Nephron (organoid): ENCODE results near the gene CLEC2B.
"Not testable (repeated sequence)": the region's sequence is repeated elsewhere in the genome, so short reads cannot be mapped to it uniquely, and the experiment has no call there.

ENCODE experiments used
- H3K27ac Mint-ChIP-seq, 3 experiments: 2 replicates each; pipeline ENCODE4 v1.8.0; 2020; ENCODE audit warnings: mixed read lengths in 3 of 3, mild to moderate bottlenecking in 2 of 3, moderate library complexity in 1 of 3
- H3K27me3 Mint-ChIP-seq: 2 replicates; pipeline ENCODE4 v1.8.0; 2021; ENCODE audit warnings: low read depth, mild to moderate bottlenecking, moderate library complexity, mixed read lengths
- H3K36me3 Mint-ChIP-seq: 2 replicates; pipeline ENCODE4 v1.8.0; 2020; ENCODE audit warnings: low read depth, mixed read lengths
- H3K4me1 Mint-ChIP-seq: 2 replicates; pipeline ENCODE4 v1.8.0; 2020; ENCODE audit warnings: mixed read lengths
- H3K4me3 Mint-ChIP-seq, 3 experiments: 2 replicates each; pipeline ENCODE4 v1.8.0; 2020; ENCODE audit warnings: mild to moderate bottlenecking in 3 of 3, mixed read lengths in 3 of 3, moderate library complexity in 2 of 3
- H3K9me3 Mint-ChIP-seq: 2 replicates; pipeline ENCODE4 v1.8.0; 2020; ENCODE audit warnings: mixed read lengths
- TF ChIP-seq, protein P1 (sequence below), 3 experiments: fragments of 200-600 bp; sonication (generic); IDR thresholded peaks; one replicate each; pipeline ENCODE4 v1.5.0; 2021; ENCODE audit warnings: antibody characterized with exemption in 3 of 3; ENCODE audit not compliant: unreplicated experiment in 3 of 3

CLEC2B gene

DNA sequence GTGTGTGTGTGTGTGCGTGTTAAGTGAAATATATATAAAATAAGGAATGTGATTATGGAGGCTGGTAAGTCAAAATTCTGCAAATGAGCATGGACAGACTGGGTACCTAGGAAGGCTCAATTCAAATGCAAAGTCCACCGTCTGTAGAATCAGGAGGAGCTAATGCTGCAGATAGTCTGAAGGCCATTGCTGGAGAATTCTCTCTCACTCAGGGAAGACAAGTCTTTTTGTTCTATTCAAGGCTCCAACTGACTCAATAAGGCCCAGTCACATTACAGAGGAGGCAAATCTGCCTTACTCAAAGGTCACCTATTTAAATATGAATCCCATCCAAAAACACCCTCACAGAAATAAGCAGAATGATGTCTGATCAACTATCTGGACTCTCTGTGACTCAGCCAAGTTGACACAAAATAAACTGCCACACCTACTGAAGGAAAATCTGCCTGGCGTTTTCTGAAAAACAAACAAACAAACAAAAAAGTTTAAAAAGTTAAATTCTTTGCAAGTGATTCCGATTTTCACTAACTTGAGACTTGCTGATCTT is 11.5 kb upstream of the CLEC2B start:
- H3K9me3 Mint-ChIP-seq = no peaks in the 10 kb centered on the region

DNA sequence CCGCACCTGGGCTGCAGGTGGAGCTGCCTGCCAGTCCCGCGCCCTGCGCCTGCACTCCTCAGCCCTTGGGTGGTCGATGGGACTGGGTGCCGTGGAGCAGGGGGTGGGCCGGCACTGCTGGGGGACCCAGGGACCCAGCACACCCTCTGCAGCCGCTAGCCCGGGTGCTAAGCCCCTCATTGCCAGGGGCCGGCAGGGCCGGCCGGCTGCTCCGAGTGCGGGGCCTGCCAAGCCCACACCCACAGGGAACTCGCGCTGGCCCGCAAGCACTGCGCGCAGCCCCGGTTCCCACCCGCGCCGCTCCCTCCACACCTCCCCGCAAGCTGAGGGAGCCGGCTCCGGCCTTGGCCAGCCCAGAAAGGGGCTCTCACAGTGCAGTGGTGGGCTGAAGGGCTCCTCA is 7.0 kb upstream of the CLEC2B start:
- not testable (repeated sequence) for H3K27me3 Mint-ChIP-seq, H3K36me3 Mint-ChIP-seq, H3K4me3 Mint-ChIP-seq, H3K27ac Mint-ChIP-seq, H3K9me3 Mint-ChIP-seq
- H3K4me1 Mint-ChIP-seq = peaks cover 11% of the 10 kb centered on the region

More for the DNA sequence above, 11.5 kb upstream of the CLEC2B start:
- no peak overlapping the region for H3K4me3 Mint-ChIP-seq
- H3K27me3 Mint-ChIP-seq = peaks cover 3% of the 10 kb centered on the region
- no peak overlapping the region for H3K27ac Mint-ChIP-seq
- no peaks in the 10 kb centered on the region for H3K36me3 Mint-ChIP-seq
- TF ChIP-seq, protein P1, sequence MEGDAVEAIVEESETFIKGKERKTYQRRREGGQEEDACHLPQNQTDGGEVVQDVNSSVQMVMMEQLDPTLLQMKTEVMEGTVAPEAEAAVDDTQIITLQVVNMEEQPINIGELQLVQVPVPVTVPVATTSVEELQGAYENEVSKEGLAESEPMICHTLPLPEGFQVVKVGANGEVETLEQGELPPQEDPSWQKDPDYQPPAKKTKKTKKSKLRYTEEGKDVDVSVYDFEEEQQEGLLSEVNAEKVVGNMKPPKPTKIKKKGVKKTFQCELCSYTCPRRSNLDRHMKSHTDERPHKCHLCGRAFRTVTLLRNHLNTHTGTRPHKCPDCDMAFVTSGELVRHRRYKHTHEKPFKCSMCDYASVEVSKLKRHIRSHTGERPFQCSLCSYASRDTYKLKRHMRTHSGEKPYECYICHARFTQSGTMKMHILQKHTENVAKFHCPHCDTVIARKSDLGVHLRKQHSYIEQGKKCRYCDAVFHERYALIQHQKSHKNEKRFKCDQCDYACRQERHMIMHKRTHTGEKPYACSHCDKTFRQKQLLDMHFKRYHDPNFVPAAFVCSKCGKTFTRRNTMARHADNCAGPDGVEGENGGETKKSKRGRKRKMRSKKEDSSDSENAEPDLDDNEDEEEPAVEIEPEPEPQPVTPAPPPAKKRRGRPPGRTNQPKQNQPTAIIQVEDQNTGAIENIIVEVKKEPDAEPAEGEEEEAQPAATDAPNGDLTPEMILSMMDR (IDR thresholded peaks at IDR 0.05; ENCODE audit: unreplicated experiment in 3 of 3) = no peak
- H3K4me1 Mint-ChIP-seq = no peaks in the 10 kb centered on the region

DNA sequence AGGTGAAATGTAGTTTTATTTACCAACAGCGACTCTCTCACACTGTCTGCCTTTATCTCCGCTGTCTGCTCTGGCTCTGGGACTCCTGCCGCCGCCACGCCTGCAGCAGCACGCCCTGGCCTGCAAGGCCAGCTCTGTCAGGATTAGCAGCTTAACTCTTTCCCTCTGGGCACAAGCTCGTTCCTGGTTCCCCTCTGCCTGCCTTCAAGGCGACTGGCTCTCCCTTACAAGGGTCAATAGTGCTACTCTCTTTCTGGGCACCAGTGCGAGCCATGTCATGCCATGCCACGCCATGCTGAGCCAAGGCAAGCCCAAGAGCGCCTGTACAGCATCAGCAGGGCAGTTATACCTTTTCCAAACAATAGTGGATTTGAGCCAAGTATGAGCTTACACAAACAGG is 3.6 kb upstream of the CLEC2B start:
- Mint-ChIP-seq H3K27me3 (no peaks in the 10 kb centered on the region), H3K9me3 (no peaks in the 10 kb centered on the region), H3K27ac (peak overlapping the region in 2 of 3 experiments; percentile 10 to 26), H3K4me1 (peaks cover 22% of the 10 kb centered on the region), H3K36me3 (no peaks in the 10 kb centered on the region), H3K4me3 (no peak overlapping the region)
- TF ChIP-seq, protein P1 (IDR thresholded peaks at IDR 0.05; ENCODE audit: unreplicated experiment in 3 of 3) = no peak

DNA sequence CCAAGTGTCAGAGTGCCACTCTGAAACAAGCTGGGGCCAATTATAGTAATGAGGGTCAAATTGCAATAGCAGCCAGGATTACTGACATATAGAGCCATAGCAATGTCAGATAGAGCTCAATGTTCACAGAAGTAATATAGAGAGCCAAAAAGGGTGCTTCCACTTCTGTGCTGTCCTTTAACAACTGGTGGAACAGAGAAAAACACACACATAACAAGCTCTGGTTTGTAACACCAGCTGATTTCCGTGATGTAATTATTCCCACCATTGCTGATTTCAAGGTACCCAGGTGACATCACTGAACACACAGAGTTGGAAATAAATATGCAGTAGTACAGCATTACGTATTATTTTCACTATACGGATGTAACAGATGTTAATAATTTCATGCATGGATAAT is 3.0 kb upstream of the CLEC2B start:
- H3K4me1 Mint-ChIP-seq = peaks cover 22% of the 10 kb centered on the region
- no peak overlapping the region for H3K4me3 Mint-ChIP-seq
- peak overlapping the region in 2 of 3 experiments; percentile 0 to 26 for H3K27ac Mint-ChIP-seq
- H3K27me3 Mint-ChIP-seq = no peaks in the 10 kb centered on the region
- H3K9me3 Mint-ChIP-seq = no peaks in the 10 kb centered on the region
- TF ChIP-seq, protein P1 (IDR thresholded peaks at IDR 0.05; ENCODE audit: unreplicated experiment in 3 of 3) = no peak
- H3K36me3 Mint-ChIP-seq = no peaks in the 10 kb centered on the region

DNA sequence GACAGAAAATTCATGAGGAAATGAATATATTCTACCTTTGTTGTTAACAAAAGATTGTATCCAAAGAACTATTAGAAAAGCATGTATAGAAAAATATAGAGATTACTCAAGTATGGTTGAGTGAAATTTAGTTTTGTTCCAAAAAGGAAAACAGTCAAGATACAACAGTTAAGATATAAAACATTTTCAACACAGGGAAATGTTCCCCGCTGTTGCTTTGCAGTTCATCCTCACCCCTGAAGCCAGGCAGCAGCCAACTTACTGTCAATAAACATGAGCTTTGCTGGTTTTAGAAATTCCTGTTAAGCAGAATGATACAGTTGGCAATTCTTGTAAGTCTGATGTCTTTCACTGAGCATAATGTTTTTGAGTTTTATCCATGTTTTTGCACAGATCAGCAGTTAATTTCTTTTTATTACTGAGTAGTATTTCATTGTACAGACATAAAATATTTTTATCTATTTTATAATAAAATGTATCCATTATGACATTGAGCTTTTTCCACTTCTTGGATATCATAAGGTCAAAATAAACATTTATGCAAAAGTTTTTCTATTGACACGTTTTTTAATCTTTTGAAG is 1.2 kb upstream of the CLEC2B start:
- Mint-ChIP-seq H3K27me3 (no peaks in the 10 kb centered on the region), H3K9me3 (no peaks in the 10 kb centered on the region), H3K4me1 (peaks cover 22% of the 10 kb centered on the region), H3K27ac (peak overlapping the region; percentile 46 to 89 (median 72)), H3K4me3 (peak overlapping the region in 1 of 3 experiments; percentile 69), H3K36me3 (no peaks in the 10 kb centered on the region)
- TF ChIP-seq, protein P1 (IDR thresholded peaks at IDR 0.05; ENCODE audit: unreplicated experiment in 3 of 3) = no peak

DNA sequence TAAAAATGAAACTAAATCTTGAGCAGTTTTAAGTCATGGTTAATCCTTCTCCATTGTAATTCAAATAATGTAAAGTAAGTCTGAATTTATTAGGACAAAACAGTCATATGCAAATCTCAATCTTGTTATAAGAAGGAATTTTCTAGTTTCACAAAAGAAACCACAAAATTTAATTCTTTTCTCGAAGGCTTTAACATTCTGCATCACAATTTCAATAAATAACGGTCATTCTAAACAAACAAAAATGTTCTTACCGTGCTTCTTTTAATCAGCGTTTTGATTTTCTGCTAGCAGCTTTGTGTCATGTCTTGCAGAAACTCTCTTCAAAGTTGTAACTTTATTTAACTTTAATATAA is 225 bp downstream of the CLEC2B start:
- H3K9me3 Mint-ChIP-seq = no peaks in the 10 kb centered on the region
- H3K4me1 Mint-ChIP-seq = peaks cover 22% of the 10 kb centered on the region
- no peak overlapping the region for H3K4me3 Mint-ChIP-seq
- peak overlapping the region in 1 of 3 experiments; percentile 89 for H3K27ac Mint-ChIP-seq
- H3K27me3 Mint-ChIP-seq = no peaks in the 10 kb centered on the region
- no peaks in the 10 kb centered on the region for H3K36me3 Mint-ChIP-seq
- TF ChIP-seq, protein P1 (IDR thresholded peaks at IDR 0.05; ENCODE audit: unreplicated experiment in 3 of 3) = no peak
